ENCODE results near the gene SCARB1.
A peak's percentile ranks its signal among the peaks of the same experiment; 100 is the strongest.

Gene SCARB1

DNA sequence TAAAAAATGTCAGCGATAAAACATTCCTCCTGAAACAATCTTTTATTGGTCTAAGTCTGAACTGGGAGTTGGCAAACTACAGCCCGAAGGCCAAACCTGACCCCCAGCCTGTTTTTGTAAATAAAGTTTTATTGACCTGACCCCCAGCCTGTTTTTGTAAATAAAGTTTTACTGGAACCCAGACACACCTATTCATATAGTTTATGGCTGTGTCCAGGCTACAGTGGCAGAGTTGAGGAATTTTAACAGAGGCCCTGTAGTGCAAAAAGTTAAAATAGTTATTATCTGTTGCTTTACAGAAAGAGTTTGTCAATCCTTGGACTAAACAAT lies 12.1 kb upstream of the SCARB1 start:
- peak overlapping the region; percentile 59 for H3K27ac ChIP-seq
- TF ChIP-seq, protein P1, sequence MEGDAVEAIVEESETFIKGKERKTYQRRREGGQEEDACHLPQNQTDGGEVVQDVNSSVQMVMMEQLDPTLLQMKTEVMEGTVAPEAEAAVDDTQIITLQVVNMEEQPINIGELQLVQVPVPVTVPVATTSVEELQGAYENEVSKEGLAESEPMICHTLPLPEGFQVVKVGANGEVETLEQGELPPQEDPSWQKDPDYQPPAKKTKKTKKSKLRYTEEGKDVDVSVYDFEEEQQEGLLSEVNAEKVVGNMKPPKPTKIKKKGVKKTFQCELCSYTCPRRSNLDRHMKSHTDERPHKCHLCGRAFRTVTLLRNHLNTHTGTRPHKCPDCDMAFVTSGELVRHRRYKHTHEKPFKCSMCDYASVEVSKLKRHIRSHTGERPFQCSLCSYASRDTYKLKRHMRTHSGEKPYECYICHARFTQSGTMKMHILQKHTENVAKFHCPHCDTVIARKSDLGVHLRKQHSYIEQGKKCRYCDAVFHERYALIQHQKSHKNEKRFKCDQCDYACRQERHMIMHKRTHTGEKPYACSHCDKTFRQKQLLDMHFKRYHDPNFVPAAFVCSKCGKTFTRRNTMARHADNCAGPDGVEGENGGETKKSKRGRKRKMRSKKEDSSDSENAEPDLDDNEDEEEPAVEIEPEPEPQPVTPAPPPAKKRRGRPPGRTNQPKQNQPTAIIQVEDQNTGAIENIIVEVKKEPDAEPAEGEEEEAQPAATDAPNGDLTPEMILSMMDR (conservative IDR thresholded peaks at IDR 0.05) = no peak

DNA sequence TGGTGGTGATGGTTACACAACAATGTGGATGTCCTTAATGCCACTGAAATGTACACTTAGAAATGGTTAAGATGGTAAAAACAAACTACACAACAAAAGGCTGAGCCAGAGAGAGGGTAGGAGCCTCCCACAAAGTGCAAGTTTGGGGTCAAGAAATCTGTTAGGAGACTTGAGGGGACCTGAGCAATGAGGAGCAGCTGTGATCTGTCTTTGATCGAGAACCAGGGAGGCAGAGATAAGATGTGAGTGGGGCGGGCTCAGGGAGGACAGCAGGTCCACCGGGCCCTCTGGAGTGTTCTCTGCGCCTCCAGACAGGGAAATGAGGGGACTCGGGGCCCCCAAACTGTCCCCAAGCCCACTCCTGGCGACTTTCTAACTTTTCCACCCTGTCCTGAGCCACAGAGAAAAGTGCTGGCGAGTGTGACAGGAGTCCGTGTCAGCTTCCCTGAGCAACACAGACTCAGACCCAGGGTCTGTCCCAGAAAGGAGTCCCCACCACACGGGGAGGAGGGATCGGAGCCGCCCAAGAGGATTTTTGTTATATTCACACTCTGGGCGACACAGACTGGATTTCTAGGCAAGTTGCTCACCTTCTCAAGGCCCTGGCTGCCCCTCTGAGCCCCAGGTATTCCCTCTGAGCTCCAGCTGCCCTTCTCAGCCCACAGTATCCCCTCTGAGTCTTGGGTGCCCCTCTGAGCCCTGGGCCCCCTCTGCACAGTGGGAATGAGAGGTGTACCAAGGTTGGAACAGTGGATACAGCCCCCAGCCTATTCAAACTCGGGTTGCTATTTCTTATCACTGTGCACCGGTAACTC lies 11.5 kb upstream of the SCARB1 start:
- TF ChIP-seq, protein P1 (conservative IDR thresholded peaks at IDR 0.05) = no peak
- peak overlapping the region; percentile 59 for H3K27ac ChIP-seq

DNA sequence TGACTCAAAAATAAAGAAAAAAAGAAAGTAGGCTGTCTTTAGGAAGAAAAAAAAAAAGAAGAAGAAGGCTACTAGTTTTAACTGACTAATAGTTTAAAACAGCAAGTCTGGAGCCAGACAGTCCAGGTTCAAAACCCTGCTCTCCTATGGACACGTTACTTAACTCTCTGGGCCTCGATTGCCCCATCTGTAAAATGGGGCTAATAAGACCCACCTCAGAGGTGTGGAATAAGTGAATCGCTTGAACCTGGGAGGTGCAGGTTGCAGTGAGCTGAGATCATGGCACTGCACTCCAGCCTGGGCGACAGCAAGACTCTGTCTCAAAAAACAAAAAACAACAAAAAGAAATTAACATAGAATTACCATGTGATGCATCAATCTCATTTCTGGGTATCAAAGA lies 10.5 kb upstream of the SCARB1 start:
- TF ChIP-seq, protein P1 (conservative IDR thresholded peaks at IDR 0.05) = no peak
- H3K27ac ChIP-seq = no peak overlapping the region

DNA sequence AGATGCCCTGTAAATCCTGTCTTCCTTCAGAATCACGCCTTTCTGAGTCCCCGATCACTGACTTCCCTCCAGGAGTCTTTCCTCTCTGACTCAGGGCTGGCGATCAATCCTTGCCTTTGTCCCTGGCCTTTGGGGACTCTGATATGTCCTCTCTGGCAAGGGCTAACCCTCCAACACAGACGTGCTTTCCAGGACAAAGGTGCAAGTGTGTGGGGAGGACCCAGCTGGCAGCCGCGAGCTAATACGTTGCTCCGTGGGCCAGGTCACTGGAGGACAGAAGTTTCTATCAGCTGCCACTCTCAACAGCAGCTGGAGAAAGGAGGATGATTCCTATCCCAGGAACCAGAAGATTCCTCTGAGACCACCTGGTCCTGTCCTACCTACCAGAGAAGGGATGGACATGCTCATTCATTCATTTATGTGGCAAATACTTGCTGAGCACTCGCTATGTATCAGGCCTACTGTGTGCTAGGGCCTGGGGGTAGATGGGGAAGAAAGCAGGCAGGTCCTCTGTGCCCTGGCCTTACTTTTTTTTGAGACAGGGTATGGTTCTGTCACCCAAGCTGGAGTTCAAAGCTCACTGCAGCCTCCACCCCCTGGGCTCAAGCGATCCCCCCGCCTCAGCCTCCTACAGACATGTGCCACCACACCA lies 8.5 kb upstream of the SCARB1 start:
- TF ChIP-seq, protein P1 (conservative IDR thresholded peaks at IDR 0.05) = no peak
- no peak overlapping the region for H3K27ac ChIP-seq

DNA sequence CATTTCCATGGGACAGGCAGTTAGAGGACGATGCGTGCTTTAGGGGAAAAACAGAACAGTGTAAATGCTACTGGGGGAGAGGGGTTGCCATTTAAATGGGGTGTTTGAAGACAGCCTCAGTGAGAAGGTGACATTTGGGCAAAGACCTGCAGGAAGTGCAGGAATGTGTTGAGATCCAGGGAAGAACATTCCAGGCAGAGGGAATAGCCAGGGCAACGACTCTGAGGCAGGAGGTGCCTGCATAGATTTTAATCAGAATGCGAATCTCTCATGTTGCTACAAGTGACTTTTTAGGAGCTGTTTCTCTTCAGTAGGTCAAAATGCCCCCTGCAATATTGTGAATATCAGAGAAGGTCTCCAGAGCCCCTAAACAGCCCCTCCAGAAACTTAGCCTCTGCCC lies 7.6 kb upstream of the SCARB1 start:
- H3K27ac ChIP-seq = no peak overlapping the region
- TF ChIP-seq, protein P1 (conservative IDR thresholded peaks at IDR 0.05) = no peak

DNA sequence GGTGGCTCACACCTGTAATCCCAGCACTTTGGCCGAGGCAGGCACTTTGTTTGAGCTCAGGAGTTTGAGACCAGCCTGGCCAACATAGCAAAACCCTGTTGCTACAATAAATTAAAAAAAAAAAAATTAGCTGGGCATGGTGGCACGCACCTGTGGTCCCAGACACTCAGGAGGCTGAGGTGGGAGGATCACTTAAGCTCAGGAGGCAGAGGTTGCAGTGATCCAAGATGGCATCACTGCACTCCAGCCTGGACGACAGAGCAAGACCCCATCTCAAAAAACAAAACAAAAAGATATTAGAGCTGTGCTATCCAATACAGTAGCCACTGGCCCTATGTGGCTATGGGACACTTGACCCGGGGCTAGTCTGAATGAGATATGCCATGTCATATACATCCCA lies 6.9 kb upstream of the SCARB1 start:
- no peak overlapping the region for H3K27ac ChIP-seq
- TF ChIP-seq, protein P1 (conservative IDR thresholded peaks at IDR 0.05) = no peak

DNA sequence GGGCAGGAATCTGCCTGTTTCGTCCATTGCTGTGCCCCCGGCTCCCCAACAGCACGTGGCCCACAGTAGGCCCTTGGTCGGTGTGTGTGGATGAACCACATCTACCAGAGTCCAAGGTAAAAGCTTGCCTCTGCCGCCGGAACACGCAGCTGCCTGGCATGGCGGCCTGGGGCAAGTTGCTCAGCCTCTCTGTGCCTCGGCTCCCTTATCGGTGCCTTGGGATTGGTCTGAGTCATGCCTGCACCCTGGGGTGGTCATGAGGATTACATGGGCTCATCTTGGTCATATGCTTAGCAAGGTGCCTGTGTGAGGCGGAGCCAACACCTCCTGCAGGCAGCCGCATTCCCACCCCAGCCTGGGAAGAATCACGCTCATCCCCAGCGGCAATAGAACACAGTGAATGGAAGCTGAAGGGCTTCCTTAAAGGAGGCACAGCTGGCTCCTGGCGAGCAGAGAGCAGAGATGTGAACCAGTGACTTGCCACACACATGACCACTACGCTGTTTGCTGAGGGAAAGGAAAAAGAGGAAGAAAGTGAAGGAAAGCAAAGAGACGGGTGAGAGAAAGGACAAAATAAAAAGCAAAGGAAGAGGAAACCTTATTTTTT lies 5.5 kb upstream of the SCARB1 start:
- H3K27ac ChIP-seq = no peak overlapping the region
- TF ChIP-seq, protein P1 (conservative IDR thresholded peaks at IDR 0.05) = no peak
